Gastrocnemius medialis (tissue), 4 donors: ENCODE data around the gene ATP11A. TPM values are rescaled to one million over a fixed set of nuclear protein-coding genes. Genes with fewer than 3 reads are reported as not detected.

Experiments used
- ATAC-seq, 2 donors: fragments of 150-250 bp; one replicate each; pipeline ENCODE4 v1.9.1; 2016
- DNase-seq, 2 donors: peaks; one replicate each; pipeline ENCODE4 v3.0.0-alpha.2; 2019
- H3K27ac ChIP-seq, 4 donors: fragments of 200-600 bp; sonication (generic); 1 replicate in 1 of 4; 2 replicates in 3 of 4; pipeline ENCODE4 v1.5.1; 2016 to 2018; ENCODE audit warnings: mild to moderate bottlenecking in 2 of 4, moderate library complexity in 1 of 4
- H3K27me3 ChIP-seq, 3 donors: fragments of 200-600 bp; sonication (generic) in 2 of 3; 1 replicate in 1 of 3; 2 replicates in 2 of 3; pipeline versions ENCODE4 v1.5.1 to v1.6.0; 2016 to 2019; ENCODE audit warnings: mild to moderate bottlenecking in 1 of 3, moderate library complexity in 1 of 3
- H3K36me3 ChIP-seq, 2 donors: fragments of 200-600 bp; sonication (generic) in 1 of 2; one replicate each; pipeline ENCODE4 v1.5.1; 2017 to 2018
- H3K4me1 ChIP-seq, 2 donors: fragments of 200-600 bp; sonication (generic) in 1 of 2; one replicate each; pipeline ENCODE4 v1.5.1; 2016 to 2017; ENCODE audit warnings: mild to moderate bottlenecking in 2 of 2
- H3K4me3 ChIP-seq, 4 donors: fragments of 200-600 bp; sonication (generic) in 3 of 4; 1 replicate in 1 of 4; 2 replicates in 3 of 4; pipeline ENCODE4 v1.5.1; 2016 to 2019; ENCODE audit warnings: mild to moderate bottlenecking in 2 of 4
- H3K9me3 ChIP-seq, 3 donors: fragments of 200-600 bp; sonication (generic) in 2 of 3; 1 replicate in 1 of 3; 2 replicates in 2 of 3; pipeline ENCODE4 v1.5.1; 2016 to 2019
- CTCF ChIP-seq, 5 experiments: fragments of 450-650 bp in 3 of 5; fragments of 200-600 bp in 2 of 5; sonication (generic) in 2 of 5; IDR thresholded peaks in 4 of 5; conservative IDR thresholded peaks in 1 of 5; 1 replicate in 4 of 5; 2 replicates in 1 of 5; pipeline ENCODE4 v1.5.1; 2016 to 2019; ENCODE audit warnings: antibody characterized with exemption in 5 of 5, mild to moderate bottlenecking in 3 of 5, moderate library complexity in 3 of 5
- POLR2A ChIP-seq, 2 donors: fragments of 450-650 bp; IDR thresholded peaks; one replicate each; pipeline ENCODE4 v1.6.1; 2017; ENCODE audit warnings: antibody characterized with exemption in 2 of 2, mild to moderate bottlenecking in 2 of 2, moderate library complexity in 2 of 2
- in situ Hi-C, 4 donors: fragments of 200-750 bp; cut with MboI; loops; one replicate each; pipeline versions ENCODE4 v1.15.0 to v1.8.0; 2017; ENCODE audit warnings: low sequenced_read_pairs in 4 of 4
- intact Hi-C: fragments of 100-400 bp; cut with DNase I; formaldehyde crosslinking; loops from one replicate; pipeline ENCODE4 v1.15.1; 2023; ENCODE audit warnings: low total_unique reads
- total RNA-seq, 4 donors: library from RNA; depleted of rRNA; stranded (reverse); fragments of >200 nt; gene quantifications; one replicate each; pipeline versions ENCODE4 v1.1.0 to v1.2.3, GENCODE V29; 2016

Gene ATP11A
- total RNA-seq, 4 donors from 2014 or later: 10.0 to 14.2 (median 12.6) TPM

- intact Hi-C loops: loop anchor here (5.0 kb wide), 1 partner anchor 35 kb away; no protein-coding TSS in a partner anchor
- no peak overlapping the region for H3K27ac ChIP-seq
- no peak for DNase-seq
- H3K27me3 ChIP-seq: no peaks in the 10 kb centered on the region
- H3K4me1 ChIP-seq: peaks cover 22 to 29% of the 10 kb centered on the region in 2 donors
- no peak for ATAC-seq
- in situ Hi-C loops: no loop called here
- no peaks in the 10 kb centered on the region for H3K9me3 ChIP-seq
- H3K4me3 ChIP-seq: no peak overlapping the region
- no peaks in the 10 kb centered on the region for H3K36me3 ChIP-seq
- TF ChIP-seq CTCF (IDR thresholded peaks at IDR 0.05 in 4 of 5, conservative IDR thresholded peaks at IDR 0.05 in 1 of 5): no peak
- TF ChIP-seq POLR2A (IDR thresholded peaks at IDR 0.05): no peak
These were observed 2.7 kb downstream of the ATP11A start for GRCh38 chr13:112692586-112692985.

- Histone ChIP-seq H3K9me3 (no peaks in the 10 kb centered on the region), H3K27me3 (no peaks in the 10 kb centered on the region), H3K36me3 (no peaks in the 10 kb centered on the region), H3K4me1 (peaks cover 22 to 30% of the 10 kb centered on the region in 2 donors), H3K27ac (peak overlapping the region in 2 of 4 donors; percentile 19 to 54), H3K4me3 (no peak overlapping the region)
- TF ChIP-seq CTCF (IDR thresholded peaks at IDR 0.05 in 4 of 5, conservative IDR thresholded peaks at IDR 0.05 in 1 of 5) (no peak), POLR2A (IDR thresholded peaks at IDR 0.05) (no peak)
- in situ Hi-C loops: no loop called here
- peak in 1 of 2 donors; percentile 32 for DNase-seq
- peak; percentile 22 to 25 for ATAC-seq
- intact Hi-C loops: loop anchor here (5.0 kb wide), 1 partner anchor 33 kb away; no protein-coding TSS in a partner anchor
These were observed 4.1 kb downstream of the ATP11A start for GRCh38 chr13:112693831-112694497.

GRCh38 chr13:112695121-112695520, 5.3 kb downstream of the ATP11A start:
- DNase-seq: no peak
- Histone ChIP-seq H3K4me1 (peaks cover 28 to 41% of the 10 kb centered on the region in 2 donors), H3K36me3 (no peaks in the 10 kb centered on the region)

GRCh38 chr13:112696001-112696868, 6.4 kb downstream of the ATP11A start:
- Histone ChIP-seq H3K4me1 (peaks cover 25 to 41% of the 10 kb centered on the region in 2 donors), H3K27me3 (no peaks in the 10 kb centered on the region), H3K36me3 (no peaks in the 10 kb centered on the region), H3K9me3 (no peaks in the 10 kb centered on the region), H3K4me3 (no peak overlapping the region), H3K27ac (no peak overlapping the region)
- DNase-seq (no peak), ATAC-seq (no peak)
- no peak for TF ChIP-seq CTCF (IDR thresholded peaks at IDR 0.05 in 4 of 5, conservative IDR thresholded peaks at IDR 0.05 in 1 of 5)
- no peak for TF ChIP-seq POLR2A (IDR thresholded peaks at IDR 0.05)
- in situ Hi-C loops (no loop called here), intact Hi-C loops (no loop called here)

More at GRCh38 chr13:112695121-112695520, 5.3 kb downstream of the ATP11A start:
- TF ChIP-seq POLR2A (IDR thresholded peaks at IDR 0.05): no peak
- TF ChIP-seq CTCF (IDR thresholded peaks at IDR 0.05 in 4 of 5, conservative IDR thresholded peaks at IDR 0.05 in 1 of 5): no peak
- Histone ChIP-seq H3K27me3 (no peaks in the 10 kb centered on the region), H3K4me3 (no peak overlapping the region), H3K27ac (no peak overlapping the region), H3K9me3 (no peaks in the 10 kb centered on the region)
- in situ Hi-C loops (no loop called here), intact Hi-C loops (no loop called here)
- ATAC-seq: no peak
